Progenitor cell of endocrine pancreas (in vitro differentiated cells): ENCODE data around the gene CACNA1E. TPM values are rescaled to one million over a fixed set of nuclear protein-coding genes. Genes with fewer than 3 reads are reported as not detected.
A peak's percentile ranks its signal among the peaks of the same experiment; 100 is the strongest.

Experiments
- DNase-seq: peaks from one replicate; pipeline ENCODE4 v3.0.0; 2021; ENCODE audit warnings: low spot score; ENCODE audit not compliant: unreplicated experiment
- H3K27ac Mint-ChIP-seq: 2 replicates; pipeline ENCODE4 v1.8.0; 2021; ENCODE audit warnings: mild to moderate bottlenecking, moderate library complexity, mixed read lengths
- H3K27me3 Mint-ChIP-seq: 2 replicates; pipeline ENCODE4 v1.8.0; 2021; ENCODE audit warnings: mixed read lengths
- H3K36me3 Mint-ChIP-seq: 2 replicates; pipeline ENCODE4 v1.8.0; 2022; ENCODE audit warnings: mixed read lengths; ENCODE audit not compliant: insufficient read depth
- H3K4me1 Mint-ChIP-seq: 2 replicates; pipeline ENCODE4 v1.8.0; 2021; ENCODE audit warnings: low read depth, mixed read lengths
- H3K4me3 Mint-ChIP-seq: 2 replicates; pipeline ENCODE4 v1.8.0; 2021; ENCODE audit warnings: low read depth, mild to moderate bottlenecking, moderate library complexity, mixed read lengths
- H3K9me3 Mint-ChIP-seq: 2 replicates; pipeline ENCODE4 v1.8.0; 2021; ENCODE audit warnings: low read depth, mixed read lengths
- CTCF ChIP-seq: fragments of 200-600 bp; sonication (generic); IDR thresholded peaks from one replicate; pipeline ENCODE4 v1.5.0; 2021; ENCODE audit warnings: antibody characterized with exemption, mild to moderate bottlenecking; ENCODE audit not compliant: unreplicated experiment
- total RNA-seq: library from RNA; stranded (reverse); gene quantifications from 2 replicates; pipeline ENCODE4 v1.2.1, GENCODE V29; 2021

Gene CACNA1E
- total RNA-seq, 1 donor from 2014 or later = 0.55 TPM

- Mint-ChIP-seq H3K27me3 (no peaks in the 10 kb centered on the region), H3K4me3 (no peak overlapping the region), H3K9me3 (no peaks in the 10 kb centered on the region), H3K36me3 (no peaks in the 10 kb centered on the region), H3K27ac (no peak overlapping the region), H3K4me1 (peaks cover 3% of the 10 kb centered on the region)
- TF ChIP-seq CTCF = no peak
- no peak for DNase-seq
Observed at GRCh38 chr1:181806746-181807145, 323.4 kb downstream of the CACNA1E start.

- Mint-ChIP-seq H3K27me3 (no peaks in the 10 kb centered on the region), H3K27ac (no peak overlapping the region), H3K9me3 (no peaks in the 10 kb centered on the region), H3K4me3 (no peak overlapping the region), H3K4me1 (peaks cover 3% of the 10 kb centered on the region), H3K36me3 (no peaks in the 10 kb centered on the region)
- no peak for DNase-seq
- TF ChIP-seq CTCF = no peak
Observed at GRCh38 chr1:181807251-181807650, 323.9 kb downstream of the CACNA1E start.

- Mint-ChIP-seq H3K4me3 (no peak overlapping the region), H3K4me1 (peaks cover 3% of the 10 kb centered on the region), H3K27ac (no peak overlapping the region), H3K9me3 (no peaks in the 10 kb centered on the region), H3K27me3 (no peaks in the 10 kb centered on the region), H3K36me3 (no peaks in the 10 kb centered on the region)
- TF ChIP-seq CTCF = no peak
- no peak for DNase-seq
Observed at GRCh38 chr1:181809991-181810545, 326.8 kb downstream of the CACNA1E start.

DNA sequence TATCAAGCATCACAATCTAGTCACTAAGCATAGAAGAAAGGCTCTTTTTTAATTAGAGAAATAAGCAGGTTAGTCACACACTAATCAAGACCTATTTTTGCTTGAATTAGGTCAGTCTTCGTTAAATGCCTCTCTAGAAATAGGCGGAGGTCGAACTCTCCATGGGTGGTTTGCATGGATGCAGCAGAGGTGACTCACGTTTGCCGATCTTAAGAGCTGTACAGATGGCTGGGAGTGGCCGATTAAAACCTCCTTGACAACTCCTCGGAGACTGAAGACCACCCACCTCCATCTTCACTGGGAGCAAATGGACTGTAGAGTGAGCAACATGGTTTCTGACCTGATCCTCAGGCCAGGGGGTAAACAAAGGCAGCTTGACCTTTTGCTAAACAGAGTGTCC lies 328.9 kb downstream of the CACNA1E start:
- no peaks in the 10 kb centered on the region for H3K9me3 Mint-ChIP-seq
- no peak for DNase-seq
- peaks cover 12% of the 10 kb centered on the region for H3K4me1 Mint-ChIP-seq
- H3K4me3 Mint-ChIP-seq = no peak overlapping the region
- no peaks in the 10 kb centered on the region for H3K36me3 Mint-ChIP-seq
- H3K27ac Mint-ChIP-seq = no peak overlapping the region
- no peak for TF ChIP-seq CTCF
- H3K27me3 Mint-ChIP-seq = no peaks in the 10 kb centered on the region

GRCh38 chr1:181813266-181813665 lies 329.9 kb downstream of the CACNA1E start:
- no peak for TF ChIP-seq CTCF
- Mint-ChIP-seq H3K4me1 (peaks cover 20% of the 10 kb centered on the region), H3K36me3 (no peaks in the 10 kb centered on the region), H3K27ac (peak overlapping the region; percentile 50), H3K9me3 (no peaks in the 10 kb centered on the region), H3K4me3 (no peak overlapping the region), H3K27me3 (no peaks in the 10 kb centered on the region)
- DNase-seq = no peak
